Brain microvascular endothelial cell (primary cell): ENCODE data around the gene ITGB1.

Experiments used
- DNase-seq: peaks from one replicate; pipeline ENCODE4 v3.0.0-alpha.2; 2020
- H3K27ac ChIP-seq: fragments of 250-450 bp; sonication (Bioruptor Pico); 2 replicates; pipeline ENCODE4 v1.5.1; 2020; ENCODE audit warnings: mild to moderate bottlenecking, moderate library complexity
- H3K27me3 ChIP-seq: fragments of 250-450 bp; sonication (Bioruptor Pico); replicated peaks from 2 replicates; pipeline ENCODE4 v1.5.1; 2020; ENCODE audit warnings: mild to moderate bottlenecking
- H3K36me3 ChIP-seq: fragments of 250-450 bp; sonication (Bioruptor Pico); replicated peaks from 2 replicates; pipeline ENCODE4 v1.5.1; 2020; ENCODE audit warnings: mild to moderate bottlenecking
- H3K4me3 ChIP-seq: 2 replicates; pipeline ENCODE4 v1.5.1; 2011; ENCODE audit warnings: low read depth, mild to moderate bottlenecking, control low read depth, low read length, moderate library complexity
- CTCF ChIP-seq: IDR thresholded peaks from 2 replicates; pipeline ENCODE4 v1.5.1; 2011; ENCODE audit warnings: low read depth, mild to moderate bottlenecking, moderate library complexity, low read length, control low read depth, inconsistent platforms; ENCODE audit errors: missing control alignments
- in situ Hi-C: cut with HindIII; loops from 2 replicates; pipeline ENCODE4 v1.10.0; 2017; ENCODE audit warnings: low sequenced_read_pairs, low pct_ligation_motif_present

Gene ITGB1

GRCh38 chr10:32888161-32888927 lies 69.7 kb downstream of the ITGB1 start:
- in situ Hi-C loops, result no loop called here
- H3K27me3 ChIP-seq, result no peaks in the 10 kb centered on the region
- no peak for DNase-seq

GRCh38 chr10:32887481-32887880 lies 70.5 kb downstream of the ITGB1 start:
- in situ Hi-C loops, result no loop called here
- no peak overlapping the region for H3K27ac ChIP-seq
- DNase-seq, result no peak

More at GRCh38 chr10:32888161-32888927, 69.7 kb downstream of the ITGB1 start:
- TF ChIP-seq CTCF, result no peak
- Histone ChIP-seq H3K27ac (no peak overlapping the region), H3K36me3 (no peaks in the 10 kb centered on the region), H3K4me3 (no peak overlapping the region)

GRCh38 chr10:32882076-32882475 lies 76.0 kb downstream of the ITGB1 start:
- in situ Hi-C loops, result no loop called here
- H3K4me3 ChIP-seq, result no peak overlapping the region

More at GRCh38 chr10:32887481-32887880, 70.5 kb downstream of the ITGB1 start:
- TF ChIP-seq CTCF, result no peak
- Histone ChIP-seq H3K27me3 (no peaks in the 10 kb centered on the region), H3K4me3 (no peak overlapping the region), H3K36me3 (no peaks in the 10 kb centered on the region)

GRCh38 chr10:32878646-32879045 lies 79.4 kb downstream of the ITGB1 start:
- no peak overlapping the region for H3K4me3 ChIP-seq
- in situ Hi-C loops, result no loop called here
- DNase-seq, result no peak
- H3K27ac ChIP-seq, result no peak overlapping the region
- no peak for TF ChIP-seq CTCF
- H3K36me3 ChIP-seq, result no peaks in the 10 kb centered on the region
- no peaks in the 10 kb centered on the region for H3K27me3 ChIP-seq

More at GRCh38 chr10:32882076-32882475, 76.0 kb downstream of the ITGB1 start:
- Histone ChIP-seq H3K27me3 (no peaks in the 10 kb centered on the region), H3K36me3 (no peaks in the 10 kb centered on the region), H3K27ac (no peak overlapping the region)
- TF ChIP-seq CTCF, result no peak
- DNase-seq, result no peak

- TF ChIP-seq CTCF, result no peak
- no peak overlapping the region for H3K4me3 ChIP-seq
- no peaks in the 10 kb centered on the region for H3K36me3 ChIP-seq
- H3K27ac ChIP-seq, result no peak overlapping the region
- in situ Hi-C loops, result no loop called here
- H3K27me3 ChIP-seq, result no peaks in the 10 kb centered on the region
- no peak for DNase-seq
Observed at GRCh38 chr10:32877915-32878314, 80.1 kb downstream of the ITGB1 start.

GRCh38 chr10:32865170-32865569 lies 92.9 kb downstream of the ITGB1 start:
- in situ Hi-C loops, result no loop called here
- H3K27ac ChIP-seq, result no peak overlapping the region
- no peaks in the 10 kb centered on the region for H3K36me3 ChIP-seq
- H3K27me3 ChIP-seq, result no peaks in the 10 kb centered on the region
- TF ChIP-seq CTCF, result no peak
- DNase-seq, result no peak
- no peak overlapping the region for H3K4me3 ChIP-seq
